Uterus (tissue), 4 donors: Measurements from ENCODE around the gene CAMSAP2. TPM values are rescaled to one million over a fixed set of nuclear protein-coding genes. Genes with fewer than 3 reads are reported as not detected.

ENCODE experiments used
- DNase-seq, 2 donors: peaks; one replicate each; pipeline ENCODE4 v3.0.0-alpha.2; 2019 to 2020
- H3K27ac ChIP-seq, 2 donors: fragments of 200-600 bp; sonication (generic); 1 replicate in 1 of 2; 2 replicates in 1 of 2; pipeline ENCODE4 v1.5.1; 2016 to 2018
- H3K27me3 ChIP-seq, 2 donors: fragments of 200-600 bp; sonication (generic); one replicate each; pipeline ENCODE4 v1.5.1; 2018 to 2019; ENCODE audit warnings: control low read depth in 1 of 2
- H3K36me3 ChIP-seq, 2 donors: fragments of 200-600 bp; sonication (generic); one replicate each; pipeline ENCODE4 v1.5.1; 2019; ENCODE audit warnings: control low read depth in 1 of 2
- H3K4me1 ChIP-seq, 2 donors: fragments of 200-600 bp; sonication (generic); one replicate each; pipeline ENCODE4 v1.5.1; 2018 to 2019; ENCODE audit warnings: control low read depth in 1 of 2
- H3K4me3 ChIP-seq, 2 donors: fragments of 200-600 bp; sonication (generic); 1 replicate in 1 of 2; 2 replicates in 1 of 2; pipeline ENCODE4 v1.5.1; 2018 to 2019; ENCODE audit warnings: mild to moderate bottlenecking in 1 of 2
- H3K9me3 ChIP-seq, 2 donors: fragments of 200-600 bp; sonication (generic); one replicate each; pipeline ENCODE4 v1.5.1; 2019; ENCODE audit warnings: control low read depth in 1 of 2
- CTCF ChIP-seq, 4 experiments: fragments of 200-600 bp in 2 of 4; fragments of 450-650 bp in 2 of 4; sonication (generic) in 2 of 4; IDR thresholded peaks; one replicate each; pipeline ENCODE4 v1.5.1; 2016 to 2019; ENCODE audit warnings: antibody characterized with exemption in 4 of 4, mild to moderate bottlenecking in 2 of 4, moderate library complexity in 1 of 4
- POLR2A ChIP-seq, 2 donors: fragments of 450-650 bp; IDR thresholded peaks; one replicate each; pipeline ENCODE4 v1.6.1; 2016; ENCODE audit warnings: antibody characterized with exemption in 2 of 2, mild to moderate bottlenecking in 1 of 2, moderate library complexity in 1 of 2
- intact Hi-C: fragments of 100-400 bp; cut with DNase I; formaldehyde crosslinking; loops from one replicate; pipeline ENCODE4 v1.15.1; 2023; ENCODE audit warnings: low total_unique reads
- total RNA-seq, 4 donors: library from RNA; depleted of rRNA in 3 of 4; stranded (reverse); fragments of >200 nt in 3 of 4; gene quantifications; one replicate each; pipeline versions ENCODE4 v1.1.0 to v1.2.4, GENCODE V29; 2014 to 2023
- donor health status: DM: yes; HTN: yes; CAD: no.

The CAMSAP2 gene
- total RNA-seq, 4 donors from 2014 or later: 31.0 to 64.8 (median 47.7) TPM

DNA sequence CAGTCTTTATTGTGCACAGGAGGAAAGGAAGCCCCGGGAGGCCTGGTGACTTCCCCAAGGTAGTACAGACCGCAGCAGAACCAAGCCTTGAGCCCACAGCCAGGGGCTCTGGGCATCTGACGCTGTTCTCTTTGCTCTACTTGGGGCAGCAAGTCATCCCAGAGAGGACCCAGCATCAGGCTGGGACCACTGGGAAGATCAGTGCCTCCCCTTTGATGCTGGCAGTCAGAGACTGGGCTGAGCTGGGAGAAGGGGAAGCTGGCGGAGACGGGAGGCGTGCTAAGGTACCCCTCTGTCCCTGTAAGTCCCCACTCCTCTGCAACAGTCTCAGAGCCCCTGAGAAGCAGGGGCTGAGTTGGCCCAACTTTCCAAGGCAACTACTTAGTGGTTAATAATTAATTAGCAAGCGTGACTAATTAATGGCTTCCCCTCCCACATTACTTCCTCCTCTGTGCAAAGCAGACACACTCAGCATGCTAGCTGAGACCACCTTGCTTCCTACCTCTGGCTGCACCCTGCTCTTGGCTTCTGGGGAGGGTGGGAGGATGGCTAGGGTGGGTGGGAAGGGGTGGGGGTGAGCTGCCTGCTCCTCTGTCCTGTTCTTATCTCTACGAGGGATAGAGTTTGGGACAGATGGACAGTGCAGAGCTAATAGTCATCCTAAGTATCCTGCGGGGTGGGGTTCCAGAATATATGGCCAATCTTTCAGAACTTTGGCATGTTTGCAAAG is 157.3 kb downstream of the CAMSAP2 start:
- Histone ChIP-seq H3K36me3 (no peaks in the 10 kb centered on the region), H3K27ac (no peak overlapping the region), H3K27me3 (peaks cover 0 to 6% of the 10 kb centered on the region in 2 donors), H3K9me3 (no peaks in the 10 kb centered on the region), H3K4me3 (no peak overlapping the region), H3K4me1 (peaks cover 0 to 5% of the 10 kb centered on the region in 2 donors)
- intact Hi-C loops: no loop called here
- DNase-seq: no peak
- TF ChIP-seq CTCF (IDR thresholded peaks at IDR 0.05): no peak
- TF ChIP-seq POLR2A (IDR thresholded peaks at IDR 0.05): no peak

GRCh38 chr1:200896531-200897196 is 158.0 kb downstream of the CAMSAP2 start:
- no peak for TF ChIP-seq POLR2A (IDR thresholded peaks at IDR 0.05)
- TF ChIP-seq CTCF (IDR thresholded peaks at IDR 0.05): no peak
- Histone ChIP-seq H3K9me3 (no peaks in the 10 kb centered on the region), H3K27me3 (no peaks in the 10 kb centered on the region), H3K27ac (no peak overlapping the region), H3K4me3 (no peak overlapping the region), H3K36me3 (no peaks in the 10 kb centered on the region), H3K4me1 (no peaks in the 10 kb centered on the region)
- no peak for DNase-seq
- intact Hi-C loops: no loop called here

DNA sequence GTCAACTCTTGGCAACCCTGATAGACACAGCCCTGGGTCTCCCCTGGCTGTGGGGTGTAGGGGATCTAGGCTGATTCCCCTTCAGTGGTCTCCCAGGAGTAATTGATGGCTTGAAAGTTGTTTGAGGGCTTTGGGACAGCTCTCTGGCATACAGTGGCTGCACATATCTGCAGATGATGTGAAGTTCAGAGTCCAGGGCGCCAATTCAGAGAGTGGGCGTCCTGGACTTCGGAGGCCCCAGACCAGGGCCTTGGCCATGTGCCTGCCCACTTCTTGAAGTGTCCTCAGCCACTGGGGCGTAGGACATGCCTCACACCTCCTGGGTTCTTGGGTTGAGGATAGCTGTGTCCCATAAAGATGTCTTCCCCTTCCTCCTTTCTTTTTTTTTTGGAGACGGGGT is 158.6 kb downstream of the CAMSAP2 start:
- Histone ChIP-seq H3K27ac (no peak overlapping the region), H3K27me3 (no peaks in the 10 kb centered on the region), H3K4me1 (no peaks in the 10 kb centered on the region), H3K9me3 (no peaks in the 10 kb centered on the region), H3K36me3 (no peaks in the 10 kb centered on the region), H3K4me3 (no peak overlapping the region)
- intact Hi-C loops: no loop called here
- no peak for DNase-seq
- TF ChIP-seq CTCF (IDR thresholded peaks at IDR 0.05) (no peak), POLR2A (IDR thresholded peaks at IDR 0.05) (no peak)

- no peak for TF ChIP-seq CTCF (IDR thresholded peaks at IDR 0.05)
- TF ChIP-seq POLR2A (IDR thresholded peaks at IDR 0.05): no peak
- Histone ChIP-seq H3K36me3 (no peaks in the 10 kb centered on the region), H3K4me1 (no peaks in the 10 kb centered on the region), H3K27me3 (no peaks in the 10 kb centered on the region), H3K9me3 (no peaks in the 10 kb centered on the region), H3K4me3 (no peak overlapping the region), H3K27ac (no peak overlapping the region)
- no peak for DNase-seq
- intact Hi-C loops: no loop called here
Measured at GRCh38 chr1:200899015-200899386, 160.3 kb downstream of the CAMSAP2 start.

DNA sequence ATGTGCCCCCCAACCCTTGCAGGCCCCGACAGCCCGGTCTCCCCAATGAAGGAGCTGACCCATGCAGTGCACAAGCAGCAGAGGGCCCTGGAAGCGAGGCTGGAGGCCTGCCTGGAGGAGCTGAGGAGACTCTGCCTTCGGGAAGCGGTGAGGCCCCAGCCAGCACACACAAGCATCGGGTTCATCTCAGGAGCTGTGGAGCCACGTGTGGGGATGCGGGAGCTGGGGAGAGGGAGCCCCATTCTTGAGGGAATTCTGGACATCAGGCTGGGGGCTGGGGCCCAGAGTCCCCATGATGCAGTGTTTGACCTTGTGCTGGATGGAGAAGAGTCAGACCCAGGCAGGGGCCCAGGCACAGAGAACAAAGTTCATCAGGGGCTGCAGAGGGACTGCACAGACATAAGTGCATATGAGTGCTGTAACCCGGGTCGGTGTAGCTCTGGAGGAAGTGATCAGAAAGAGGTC is 160.8 kb downstream of the CAMSAP2 start:
- Histone ChIP-seq H3K4me1 (no peaks in the 10 kb centered on the region), H3K9me3 (no peaks in the 10 kb centered on the region), H3K27ac (no peak overlapping the region), H3K4me3 (no peak overlapping the region), H3K36me3 (no peaks in the 10 kb centered on the region), H3K27me3 (no peaks in the 10 kb centered on the region)
- intact Hi-C loops: no loop called here
- no peak for DNase-seq
- no peak for TF ChIP-seq CTCF (IDR thresholded peaks at IDR 0.05)
- TF ChIP-seq POLR2A (IDR thresholded peaks at IDR 0.05): no peak
